H1 (cell line): Measurements from ENCODE around the gene CDK10. TPM values are rescaled to one million over a fixed set of nuclear protein-coding genes. Genes with fewer than 3 reads are reported as not detected.

ENCODE experiments used
- CTCF ChIA-PET: fragments of 300-600 bp; sonication (Branson Sonifier 250); formaldehyde crosslinking; loops from one replicate; lab custom pipeline; 2021; ENCODE audit not compliant: partially characterized antibody; lab: Charles Lee
- POLR2A ChIA-PET: fragments of 300-600 bp; sonication (Branson Sonifier 250); formaldehyde crosslinking; loops from one replicate; lab custom pipeline; 2021; ENCODE audit warnings: inconsistent platforms; ENCODE audit not compliant: partially characterized antibody; lab: Charles Lee
- DNase-seq, 2 experiments: peaks; one replicate each; pipeline versions ENCODE4 v3.0.0 to v3.0.0-alpha.2; 2010 to 2022; ENCODE audit warnings: low spot score in 2 of 2, low read depth in 1 of 2, mixed read lengths in 1 of 2
- FAIRE-seq: peaks from 2 replicates; lab custom pipeline; 2011; peaks lifted over from hg19 to GRCh38; lab: Jason Lieb, UNC
- H2AFZ ChIP-seq: 2 replicates; pipeline ENCODE4 v1.8.1; 2012; ENCODE audit warnings: low read length, inconsistent platforms
- H2AK5ac ChIP-seq: 2 replicates; pipeline ENCODE4 v1.6.1; 2013; ENCODE audit warnings: low read depth, low read length
- H2BK120ac ChIP-seq: replicated peaks from 2 replicates; pipeline ENCODE3; 2013; ENCODE audit warnings: low read depth, low read length, inconsistent platforms
- H2BK12ac ChIP-seq: 2 replicates; pipeline ENCODE4 v1.6.1; 2013; ENCODE audit warnings: low read depth, low read length
- H2BK15ac ChIP-seq: 2 replicates; pipeline ENCODE4 v1.6.1; 2013; ENCODE audit warnings: low read length
- H2BK20ac ChIP-seq: 2 replicates; pipeline ENCODE4 v1.6.1; 2013; ENCODE audit warnings: low read length
- H2BK5ac ChIP-seq: 2 replicates; pipeline ENCODE4 v1.6.1; 2013; ENCODE audit warnings: low read depth, low read length
- H3K14ac ChIP-seq: 2 replicates; pipeline ENCODE4 v1.6.1; 2013; ENCODE audit warnings: inconsistent platforms; ENCODE audit not compliant: insufficient read length
- H3K18ac ChIP-seq: 2 replicates; pipeline ENCODE4 v1.6.1; 2013; ENCODE audit warnings: low read length; ENCODE audit errors: extremely low read depth
- H3K23ac ChIP-seq: 2 replicates; pipeline ENCODE4 v1.6.1; 2013; ENCODE audit warnings: inconsistent platforms; ENCODE audit not compliant: insufficient read length
- H3K23me2 ChIP-seq: 2 replicates; pipeline ENCODE4 v1.6.1; 2013; ENCODE audit warnings: low read depth, low read length
- H3K27ac ChIP-seq: 2 replicates; pipeline ENCODE4 v1.6.1; 2011; ENCODE audit warnings: low read depth, low read length, inconsistent platforms
- H3K27me3 ChIP-seq, 4 experiments: replicated peaks in 1 of 4; 1 replicate in 1 of 4; 2 replicates in 3 of 4; pipeline versions ENCODE4 v1.6.1 to v1.8.1; 2011 to 2013; ENCODE audit warnings: low read length in 3 of 4, mild to moderate bottlenecking in 3 of 4, inconsistent platforms in 2 of 4, mixed read lengths in 2 of 4, moderate library complexity in 1 of 4; ENCODE audit not compliant: control insufficient read depth in 3 of 4, insufficient read depth in 3 of 4; ENCODE audit errors: extremely low read depth in 1 of 4
- H3K36me3 ChIP-seq, 4 experiments: 2 replicates each; pipeline versions ENCODE4 v1.6.1 to v1.8.1; 2011 to 2013; ENCODE audit warnings: mild to moderate bottlenecking in 4 of 4, low read length in 3 of 4, moderate library complexity in 2 of 4, control low read depth in 1 of 4, inconsistent platforms in 1 of 4; ENCODE audit not compliant: insufficient read depth in 4 of 4, control insufficient read depth in 2 of 4
- H3K4ac ChIP-seq: replicated peaks from 2 replicates; pipeline ENCODE3; 2013; ENCODE audit warnings: low read length, low read depth, mixed read lengths, inconsistent platforms; ENCODE audit not compliant: insufficient read length
- H3K4me1 ChIP-seq, 4 experiments: replicated peaks in 1 of 4; 1 replicate in 1 of 4; 2 replicates in 3 of 4; pipeline versions ENCODE4 v1.6.1 to v1.8.1; 2011 to 2013; ENCODE audit warnings: low read length in 3 of 4, inconsistent platforms in 2 of 4, mixed read lengths in 1 of 4; ENCODE audit not compliant: insufficient read depth in 4 of 4, control insufficient read depth in 3 of 4
- H3K4me2 ChIP-seq, 2 experiments: 2 replicates each; pipeline versions ENCODE4 v1.6.1 to v1.8.1; 2011 to 2013; ENCODE audit warnings: low read depth in 2 of 2, low read length in 2 of 2, control low read depth in 1 of 2, inconsistent platforms in 1 of 2, mild to moderate bottlenecking in 1 of 2; ENCODE audit not compliant: insufficient read depth in 1 of 2
- H3K4me3 ChIP-seq, 4 experiments: fragments of 200-600, 300-600 bp in 1 of 4; sonication (generic), shearing (Covaris generic), sonication (Bioruptor Twin) in 1 of 4; 2 replicates each; pipeline versions ENCODE4 v1.5.1 to v1.8.1; 2011 to 2016; ENCODE audit warnings: low read length in 4 of 4, low read depth in 3 of 4, control low read depth in 2 of 4, inconsistent platforms in 2 of 4, mild to moderate bottlenecking in 2 of 4, mixed read lengths in 1 of 4, moderate library complexity in 1 of 4; ENCODE audit not compliant: insufficient read depth in 2 of 4; ENCODE audit errors: extremely low read depth in 1 of 4
- H3K56ac ChIP-seq: replicated peaks from 2 replicates; pipeline ENCODE3; 2013; ENCODE audit warnings: low read depth, mild to moderate bottlenecking, mixed read lengths, low read length, inconsistent platforms; ENCODE audit not compliant: insufficient read length
- H3K79me1 ChIP-seq: 2 replicates; pipeline ENCODE4 v1.6.1; 2013; ENCODE audit warnings: low read depth, low read length, control low read depth
- H3K79me2 ChIP-seq, 2 experiments: 2 replicates each; pipeline versions ENCODE4 v1.6.1 to v1.8.1; 2012 to 2013; ENCODE audit warnings: low read length in 2 of 2, mild to moderate bottlenecking in 2 of 2, inconsistent platforms in 1 of 2; ENCODE audit not compliant: insufficient read depth in 2 of 2, control insufficient read depth in 1 of 2
- H3K9ac ChIP-seq, 4 experiments: replicated peaks in 1 of 4; 1 replicate in 1 of 4; 2 replicates in 3 of 4; pipeline versions ENCODE4 v1.6.1 to v1.8.1; 2011 to 2013; ENCODE audit warnings: low read depth in 3 of 4, low read length in 3 of 4, control low read depth in 2 of 4, mild to moderate bottlenecking in 2 of 4, moderate library complexity in 2 of 4, inconsistent platforms in 1 of 4; ENCODE audit errors: extremely low read depth in 1 of 4
- H3K9me3 ChIP-seq, 2 experiments: 2 replicates each; pipeline versions ENCODE4 v1.6.1 to v1.8.1; 2012 to 2013; ENCODE audit warnings: mild to moderate bottlenecking in 2 of 2, moderate library complexity in 2 of 2, control low read depth in 1 of 2, inconsistent platforms in 1 of 2, low read depth in 1 of 2, low read length in 1 of 2, mixed read lengths in 1 of 2; ENCODE audit not compliant: insufficient read depth in 2 of 2
- H4K20me1 ChIP-seq, 2 experiments: replicated peaks in 1 of 2; 2 replicates each; pipeline versions ENCODE3 to v1.8.1; 2011 to 2013; ENCODE audit warnings: inconsistent platforms in 2 of 2, low read length in 2 of 2, mild to moderate bottlenecking in 1 of 2; ENCODE audit not compliant: insufficient read depth in 2 of 2, control insufficient read depth in 1 of 2
- H4K5ac ChIP-seq: 2 replicates; pipeline ENCODE4 v1.6.1; 2013; ENCODE audit warnings: low read length, low read depth, mixed read lengths, inconsistent platforms; ENCODE audit not compliant: insufficient read length
- H4K8ac ChIP-seq: 2 replicates; pipeline ENCODE4 v1.8.0; 2013; ENCODE audit warnings: mild to moderate bottlenecking, moderate library complexity, low read length, inconsistent platforms; ENCODE audit not compliant: insufficient read depth; ENCODE audit errors: extremely low read depth
- H4K91ac ChIP-seq: replicated peaks from 2 replicates; pipeline ENCODE3; 2013; ENCODE audit warnings: low read length, mixed read lengths, inconsistent platforms; ENCODE audit not compliant: insufficient read length
- E2F6 ChIP-seq: IDR thresholded peaks from 2 replicates; pipeline ENCODE4 v1.6.1; 2012; ENCODE audit warnings: inconsistent platforms
- GABPA ChIP-seq: IDR thresholded peaks from 2 replicates; pipeline ENCODE4 v1.6.1; 2011; ENCODE audit warnings: mild to moderate bottlenecking, low read length, moderate library complexity, borderline replicate concordance; ENCODE audit not compliant: insufficient read depth
- POU5F1 ChIP-seq: IDR thresholded peaks from 2 replicates; pipeline ENCODE4 v1.6.1; 2011; ENCODE audit warnings: low read depth, mild to moderate bottlenecking, low read length, moderate library complexity
- TAF7 ChIP-seq: optimal IDR thresholded peaks from 2 replicates; pipeline ENCODE3; 2011; ENCODE audit warnings: low read depth, mild to moderate bottlenecking, inconsistent platforms, low read length, moderate library complexity, borderline replicate concordance
- WGBS, 2 experiments: shearing (Covaris generic) in 1 of 2; methylation state at CpG; one replicate each; pipeline versions ENCODE4 v1.1.6 to v1.1.7; 2013 to 2015; ENCODE audit warnings: low lambda C conversion rate in 2 of 2, mixed read lengths in 2 of 2, inconsistent platforms in 1 of 2, low coverage in 1 of 2, missing lambda C conversion rate in 1 of 2; ENCODE audit not compliant: insufficient replicate concordance in 2 of 2, insufficient coverage in 1 of 2, insufficient read length in 1 of 2; ENCODE audit errors: extremely low coverage in 1 of 2, missing lambda C conversion rate in 1 of 2; 5-methylcytosine and 5-hydroxymethylcytosine counted together
- polyA plus RNA-seq, 7 experiments: library from polyadenylated mRNA; depleted of rRNA in 3 of 7; stranded (reverse) in 5 of 7; unstranded in 2 of 7; fragments of >200 nt in 5 of 7; fragments of 200-250 nt in 2 of 7; gene quantifications; 1 replicate in 5 of 7; 2 replicates in 1 of 7; 4 replicates in 1 of 7; pipeline versions ENCODE4 v1.2.1 to v1.2.3, GENCODE V29; 2011 to 2013; ENCODE audit warnings: missing spikeins in 2 of 7, mixed read lengths in 2 of 7
- total RNA-seq: library from RNA; stranded (reverse); fragmentation: NEBNext Ultra II Directional; extraction: Animal tissue kit (Norgen Biotek cat#: 25700); gene quantifications from 2 replicates; pipeline ENCODE4 v1.2.1, GENCODE V29; 2021

The CDK10 gene
- total and polyA plus RNA-seq, 2 of the 8 experiments (the other 6 are each of a cell fraction or from before 2014, with no cell fraction given): 49.5 to 83.9 TPM

GRCh38 chr16:89710709-89711564 is 24.4 kb downstream of the CDK10 start:
- Histone ChIP-seq H3K56ac (no peak overlapping the region), H3K14ac (no peak overlapping the region), H3K23ac (no peak overlapping the region), H3K4ac (no peak overlapping the region), H3K27ac (no peak overlapping the region), H3K23me2 (peaks cover 3% of the 10 kb centered on the region; the same call in 1 of the 2 replicates), H2BK12ac (no peak overlapping the region), H3K4me3 (no peak overlapping the region), H3K9me3 (no peaks in the 10 kb centered on the region), H2BK15ac (no peak overlapping the region), H4K20me1 (peaks cover 2 to 3% of the 10 kb centered on the region in 2 experiments), H3K36me3 (peaks cover 0 to 6% (median 3%) of the 10 kb centered on the region in 4 experiments; a peak in 2 of 8 replicates), H2AFZ (no peak overlapping the region), H3K4me1 (peaks cover 0 to 18% (median 13%) of the 10 kb centered on the region in 4 experiments; a peak in 6 of 7 replicates), H2BK5ac (no peak overlapping the region), H3K4me2 (peak overlapping the region in 1 of 2 experiments; percentile 58; a peak in 2 of 4 replicates), H2BK120ac (no peak overlapping the region), H2AK5ac (no peak overlapping the region), H4K5ac (peak overlapping the region; percentile 48), H3K9ac (no peak overlapping the region), H3K79me1 (0 out of 2 replicates have a peak, but pooled peaks cover 2% of the 10 kb centered on the region), H3K27me3 (peaks cover 0 to 2% (median 0%) of the 10 kb centered on the region in 4 experiments; a peak in 4 of 7 replicates), H4K91ac (no peak overlapping the region), H2BK20ac (no peak overlapping the region), H3K18ac (no peak overlapping the region), H4K8ac (no peak overlapping the region), H3K79me2 (no peaks in the 10 kb centered on the region)
- FAIRE-seq (no peak), DNase-seq (no peak)
- POLR2A ChIA-PET: interaction anchor here (0.6 to 16.7 kb wide), 9 partner anchors 6 to 109 kb away, joined by 3 to 193 read pairs (median 6); partner anchors contain the start of genes CDK10, SPATA2L and VPS9D1
- WGBS, 2 experiments: 90% methylated on average over 36 of the region's 63 CpGs; no CpG with 5 or more reads in 1 of the 2 experiments
- CTCF ChIA-PET: interaction anchor here (1.2 to 6.2 kb wide), 4 partner anchors 11 to 51 kb away, joined by 3 to 36 read pairs (median 8); partner anchors contain the start of gene SPATA2L
- TF ChIP-seq GABPA: no peak
- TF ChIP-seq POU5F1: no peak
- no peak for TF ChIP-seq TAF7
- no peak for TF ChIP-seq E2F6
